Lower leg skin (tissue), 4 donors: Measurements from ENCODE around the gene ADAMTS17. TPM values are rescaled to one million over a fixed set of nuclear protein-coding genes. Genes with fewer than 3 reads are reported as not detected.

Experiments
- DNase-seq, 2 donors: peaks; one replicate each; pipeline ENCODE4 v3.0.0-alpha.2; 2019; ENCODE audit warnings: low spot score in 2 of 2
- H3K4me3 ChIP-seq: fragments of 200-600 bp; sonication (generic); 2 replicates; pipeline ENCODE4 v1.5.1; 2017; ENCODE audit warnings: mild to moderate bottlenecking, low read depth; ENCODE audit not compliant: poor library complexity, severe bottlenecking
- POLR2A ChIP-seq, 2 donors: fragments of 450-650 bp; IDR thresholded peaks; one replicate each; pipeline ENCODE4 v1.6.1; 2016 to 2017; ENCODE audit warnings: antibody characterized with exemption in 2 of 2, mild to moderate bottlenecking in 1 of 2, moderate library complexity in 1 of 2
- WGBS, 2 donors: methylation state at CpG; one replicate each; pipeline ENCODE4 v1.1.5; 2018; 5-methylcytosine and 5-hydroxymethylcytosine counted together
- intact Hi-C: fragments of 100-400 bp; cut with DNase I; formaldehyde crosslinking; loops from one replicate; pipeline ENCODE4 v1.15.0; 2023; ENCODE audit warnings: low total_unique reads
- total RNA-seq, 4 donors: library from RNA; depleted of rRNA; stranded (reverse); fragments of >200 nt; gene quantifications; one replicate each; pipeline ENCODE4 v1.1.0, GENCODE V29; 2016
- TF ChIP-seq, protein P1 (sequence below), 3 donors: fragments of 450-650 bp; IDR thresholded peaks; one replicate each; pipeline ENCODE4 v1.5.1; 2016; ENCODE audit warnings: antibody characterized with exemption in 3 of 3, mild to moderate bottlenecking in 3 of 3, moderate library complexity in 2 of 3

The ADAMTS17 gene
- total RNA-seq, 4 donors from 2014 or later: 3.5 to 7.8 (median 3.9) TPM

DNA sequence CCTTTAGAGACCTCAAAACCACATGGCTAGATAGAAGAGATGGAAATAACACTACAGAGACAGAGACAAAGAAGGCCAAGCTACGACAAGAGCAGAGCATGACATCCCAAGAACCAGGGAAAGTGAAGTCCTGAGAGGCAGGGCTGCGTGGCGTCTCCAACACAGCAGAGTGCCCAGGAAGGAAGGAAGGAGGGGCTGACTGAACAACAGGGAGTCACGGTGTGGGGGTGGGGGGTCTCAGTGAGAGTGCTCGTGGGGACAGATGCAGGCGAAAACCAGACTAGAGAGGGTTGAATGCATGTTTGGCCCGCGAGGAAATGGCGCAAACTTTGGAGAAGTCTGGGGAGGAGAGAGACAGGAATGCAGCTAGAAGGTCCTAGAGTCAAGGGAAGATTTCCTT, 44.0 kb downstream of the ADAMTS17 start:
- H3K4me3 ChIP-seq: no peak overlapping the region
- peak in 1 of 2 donors; percentile 74 for DNase-seq
- intact Hi-C loops: no loop called here
- WGBS, 2 donors: 81 to 82% methylated on average over 9 of the region's 9 CpGs
- TF ChIP-seq POLR2A (IDR thresholded peaks at IDR 0.05): no peak
- TF ChIP-seq, protein P1, sequence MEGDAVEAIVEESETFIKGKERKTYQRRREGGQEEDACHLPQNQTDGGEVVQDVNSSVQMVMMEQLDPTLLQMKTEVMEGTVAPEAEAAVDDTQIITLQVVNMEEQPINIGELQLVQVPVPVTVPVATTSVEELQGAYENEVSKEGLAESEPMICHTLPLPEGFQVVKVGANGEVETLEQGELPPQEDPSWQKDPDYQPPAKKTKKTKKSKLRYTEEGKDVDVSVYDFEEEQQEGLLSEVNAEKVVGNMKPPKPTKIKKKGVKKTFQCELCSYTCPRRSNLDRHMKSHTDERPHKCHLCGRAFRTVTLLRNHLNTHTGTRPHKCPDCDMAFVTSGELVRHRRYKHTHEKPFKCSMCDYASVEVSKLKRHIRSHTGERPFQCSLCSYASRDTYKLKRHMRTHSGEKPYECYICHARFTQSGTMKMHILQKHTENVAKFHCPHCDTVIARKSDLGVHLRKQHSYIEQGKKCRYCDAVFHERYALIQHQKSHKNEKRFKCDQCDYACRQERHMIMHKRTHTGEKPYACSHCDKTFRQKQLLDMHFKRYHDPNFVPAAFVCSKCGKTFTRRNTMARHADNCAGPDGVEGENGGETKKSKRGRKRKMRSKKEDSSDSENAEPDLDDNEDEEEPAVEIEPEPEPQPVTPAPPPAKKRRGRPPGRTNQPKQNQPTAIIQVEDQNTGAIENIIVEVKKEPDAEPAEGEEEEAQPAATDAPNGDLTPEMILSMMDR (IDR thresholded peaks at IDR 0.05): no peak

DNA sequence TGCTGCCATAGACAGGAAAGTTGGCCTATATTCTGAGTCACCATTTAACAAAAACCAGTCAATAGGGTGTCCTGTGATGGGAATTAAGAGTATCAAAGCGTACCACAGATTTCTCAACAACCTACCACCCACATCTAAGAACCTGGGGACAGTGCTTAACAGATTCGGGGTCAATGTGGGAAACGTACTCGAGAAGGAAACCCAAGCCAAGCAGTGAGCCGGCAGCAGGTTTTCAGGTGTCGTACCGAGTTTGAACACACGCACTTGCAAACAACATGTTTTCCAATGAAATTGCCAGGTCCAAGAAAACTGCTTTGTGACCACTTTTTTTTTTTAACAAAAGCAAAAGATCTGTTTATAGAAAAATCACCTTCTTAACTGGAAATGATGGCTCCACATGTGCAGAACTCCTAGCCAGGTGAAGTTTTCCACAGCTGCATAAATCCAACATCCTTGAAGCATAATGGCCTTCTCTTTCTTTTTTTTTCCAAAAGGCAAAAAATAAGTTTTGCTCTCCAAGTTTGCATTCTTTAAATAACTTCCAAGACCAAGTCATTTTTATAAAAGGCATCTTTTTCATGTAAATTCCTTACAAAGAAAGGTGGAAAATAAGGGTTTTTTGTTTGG, 45.7 kb downstream of the ADAMTS17 start:
- intact Hi-C loops: no loop called here
- peak in 1 of 2 donors; percentile 50 for DNase-seq
- no peak overlapping the region for H3K4me3 ChIP-seq
- WGBS, 2 donors: 89 to 94% methylated on average over 8 of the region's 8 CpGs
- no peak for TF ChIP-seq POLR2A (IDR thresholded peaks at IDR 0.05)

DNA sequence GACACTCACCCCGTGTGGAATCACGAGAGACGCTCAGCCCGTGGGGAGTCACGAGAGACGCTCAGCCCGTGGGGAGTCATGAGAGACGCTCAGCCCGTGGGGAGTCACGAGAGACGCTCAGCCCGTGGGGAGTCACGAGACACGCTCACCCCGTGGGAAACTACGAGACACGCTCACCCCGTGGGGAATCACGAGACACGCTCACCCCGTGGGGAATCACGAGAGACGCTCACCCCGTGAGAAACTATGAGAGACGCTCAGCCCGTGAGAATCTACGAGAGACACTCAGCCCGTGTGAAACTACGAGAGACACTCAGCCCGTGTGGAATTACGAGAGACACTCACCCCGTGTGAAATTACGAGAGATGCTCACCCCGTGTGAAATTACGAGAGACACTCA, 49.8 kb downstream of the ADAMTS17 start:
- no peak overlapping the region for H3K4me3 ChIP-seq
- DNase-seq: peak in 1 of 2 donors; percentile 50
- intact Hi-C loops: no loop called here
- no peak for TF ChIP-seq POLR2A (IDR thresholded peaks at IDR 0.05)
- TF ChIP-seq, protein P1 (IDR thresholded peaks at IDR 0.05): no peak
- whole genome bisulfite sequencing, 2 donors: 93 to 97% methylated on average over 35 of the region's 35 CpGs

DNA sequence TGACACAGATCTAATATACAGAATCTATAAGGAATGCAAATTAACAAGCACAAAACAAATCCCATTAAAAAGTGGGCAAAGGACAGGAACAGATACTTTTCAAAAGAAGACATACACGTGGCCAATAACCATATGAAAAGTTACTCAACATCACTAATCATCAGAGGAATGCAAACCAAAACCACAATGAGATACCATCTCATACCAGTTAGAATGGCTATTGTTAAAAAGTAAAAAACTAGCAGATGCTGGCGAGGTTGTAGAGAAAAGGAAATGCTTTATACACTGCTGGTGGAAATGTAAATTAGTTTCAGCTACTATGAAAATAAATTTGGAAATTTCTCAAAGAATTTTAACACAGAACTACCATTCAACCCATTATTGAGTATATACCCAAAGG, 50.7 kb downstream of the ADAMTS17 start:
- DNase-seq: no peak
- TF ChIP-seq, protein P1 (IDR thresholded peaks at IDR 0.05): no peak
- no peak for TF ChIP-seq POLR2A (IDR thresholded peaks at IDR 0.05)
- intact Hi-C loops: no loop called here
- no peak overlapping the region for H3K4me3 ChIP-seq
- 45 to 46% methylated on average over 2 of the region's 2 CpGs for WGBS, 2 donors

DNA sequence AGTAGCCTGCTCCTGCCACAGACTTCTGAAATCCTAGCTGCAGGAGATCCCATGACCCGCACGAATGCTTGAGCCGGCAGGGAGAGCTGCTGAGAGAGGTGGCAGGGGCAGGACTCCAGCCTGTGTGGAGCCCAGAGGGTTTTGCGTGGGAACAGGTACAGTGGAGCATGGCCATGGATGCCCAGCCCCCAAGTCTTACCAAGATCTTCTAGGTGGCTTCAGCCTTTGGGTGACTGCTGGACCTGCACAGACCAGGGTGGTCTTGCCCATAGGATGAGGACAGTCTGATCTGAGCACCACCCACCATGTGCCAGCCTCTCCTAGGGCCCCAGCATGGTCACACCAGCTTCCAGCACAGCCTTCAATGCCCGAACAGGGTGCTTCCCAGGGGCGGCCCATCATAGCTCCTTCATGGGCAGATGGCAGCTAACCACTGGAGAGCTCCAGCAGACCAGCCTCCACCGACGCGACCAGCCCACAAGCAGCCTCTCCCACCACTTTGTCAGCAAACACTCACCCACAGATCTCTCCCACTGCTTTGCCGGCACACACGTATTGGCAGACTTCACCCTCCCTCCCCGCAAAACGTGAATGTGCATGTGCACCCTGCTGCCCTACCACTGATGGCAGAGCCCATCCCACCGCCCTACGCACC, 56.0 kb downstream of the ADAMTS17 start:
- 86 to 97% methylated on average over 14 to 15 of the region's 15 CpGs for WGBS, 2 donors
- no peak for TF ChIP-seq POLR2A (IDR thresholded peaks at IDR 0.05)
- TF ChIP-seq, protein P1 (IDR thresholded peaks at IDR 0.05): no peak
- H3K4me3 ChIP-seq: no peak overlapping the region
- DNase-seq: peak in 1 of 2 donors; percentile 56
- intact Hi-C loops: no loop called here

DNA sequence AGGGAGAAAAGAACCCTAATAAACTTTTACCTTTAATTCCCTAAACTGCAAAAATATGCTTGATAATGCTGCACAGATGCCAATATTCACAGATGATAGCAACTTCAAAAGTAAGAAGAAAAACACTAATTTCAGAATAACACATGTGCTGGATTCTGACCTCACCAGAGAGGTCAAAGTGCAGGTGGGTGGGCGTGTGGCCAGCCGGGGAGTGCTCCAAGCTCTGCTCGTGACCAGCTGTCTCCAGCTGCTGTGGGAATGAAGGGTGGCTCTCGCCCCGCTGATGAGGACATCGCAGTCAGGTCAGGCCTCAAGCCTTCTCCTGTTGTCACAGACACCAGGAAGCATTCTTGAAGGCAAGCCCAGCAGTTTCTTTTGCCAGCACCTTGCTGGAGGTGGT, 57.1 kb downstream of the ADAMTS17 start:
- peak in 1 of 2 donors; percentile 68 for DNase-seq
- 43 to 46% methylated on average over 6 of the region's 6 CpGs for WGBS, 2 donors
- no peak for TF ChIP-seq POLR2A (IDR thresholded peaks at IDR 0.05)
- TF ChIP-seq, protein P1 (IDR thresholded peaks at IDR 0.05): no peak
- intact Hi-C loops: loop anchor here (5.0 kb wide), 1 partner anchor 907 kb away; no protein-coding TSS in a partner anchor
- H3K4me3 ChIP-seq: no peak overlapping the region
